ENCODE results near the gene CIDEC. TPM values are rescaled to one million over a fixed set of nuclear protein-coding genes. Genes with fewer than 3 reads are reported as not detected.

Gene CIDEC
- total and polyA plus RNA-seq, 2 experiments from 2014 or later: not detected

DNA sequence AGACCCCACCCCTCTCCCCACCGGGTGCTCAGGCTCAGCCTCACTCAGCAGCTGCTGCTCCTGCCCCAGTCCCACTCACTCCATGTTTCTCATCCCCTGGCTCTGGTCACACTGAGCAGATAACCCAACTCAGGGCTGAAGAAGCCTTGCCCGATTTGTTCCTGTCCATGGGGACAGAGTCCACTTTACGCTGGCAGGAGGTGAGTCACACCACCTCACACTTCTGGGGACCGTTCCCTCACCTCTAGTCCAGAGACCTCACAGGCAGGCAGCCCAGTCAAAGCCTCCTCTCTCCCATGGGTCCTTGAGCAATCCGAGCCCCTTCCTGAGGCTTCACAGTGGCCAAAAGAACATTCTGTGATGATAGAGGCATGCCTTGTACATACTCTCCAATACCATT lies 1.4 kb downstream of the CIDEC start:
- H3K9me3 Mint-ChIP-seq: no peaks in the 10 kb centered on the region
- no peak overlapping the region for H2AFZ ChIP-seq
- H3K36me3 ChIP-seq (ENCODE audit: insufficient read depth): no peaks in the 10 kb centered on the region
- H3K4me1 ChIP-seq (ENCODE audit: insufficient read depth): no peaks in the 10 kb centered on the region
- no peaks in the 10 kb centered on the region for H4K20me1 ChIP-seq (replicated peaks; ENCODE audit: insufficient read depth)
- DNase-seq (ENCODE audit: low spot score) (no peak), ATAC-seq (no peak)
- H3K4me3 Mint-ChIP-seq: no peak overlapping the region
- no peaks in the 10 kb centered on the region for H3K27me3 ChIP-seq (ENCODE audit: insufficient read depth)
- H3K27me3 Mint-ChIP-seq (ENCODE audit: insufficient read depth, low read depth, poor library complexity): peaks cover 2% of the 10 kb centered on the region
- TF ChIP-seq, protein P1, sequence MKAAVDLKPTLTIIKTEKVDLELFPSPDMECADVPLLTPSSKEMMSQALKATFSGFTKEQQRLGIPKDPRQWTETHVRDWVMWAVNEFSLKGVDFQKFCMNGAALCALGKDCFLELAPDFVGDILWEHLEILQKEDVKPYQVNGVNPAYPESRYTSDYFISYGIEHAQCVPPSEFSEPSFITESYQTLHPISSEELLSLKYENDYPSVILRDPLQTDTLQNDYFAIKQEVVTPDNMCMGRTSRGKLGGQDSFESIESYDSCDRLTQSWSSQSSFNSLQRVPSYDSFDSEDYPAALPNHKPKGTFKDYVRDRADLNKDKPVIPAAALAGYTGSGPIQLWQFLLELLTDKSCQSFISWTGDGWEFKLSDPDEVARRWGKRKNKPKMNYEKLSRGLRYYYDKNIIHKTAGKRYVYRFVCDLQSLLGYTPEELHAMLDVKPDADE (IDR thresholded peaks at IDR 0.05): no peak
- TF ChIP-seq EZH2phosphoT487 (IDR thresholded peaks at IDR 0.05; ENCODE audit: unreplicated experiment) (no peak), JUNB (IDR thresholded peaks at IDR 0.05; ENCODE audit: unreplicated experiment) (no peak), ZNF331 (CRISPR knock-in tag; IDR thresholded peaks at IDR 0.05; ENCODE audit: low read depth) (no peak), NANOG (IDR thresholded peaks at IDR 0.05; ENCODE audit: borderline replicate concordance) (no peak), CREB1 (CRISPR knock-in tag; IDR thresholded peaks at IDR 0.05; ENCODE audit: low read depth) (no peak)
- TF ChIP-seq, protein P2, sequence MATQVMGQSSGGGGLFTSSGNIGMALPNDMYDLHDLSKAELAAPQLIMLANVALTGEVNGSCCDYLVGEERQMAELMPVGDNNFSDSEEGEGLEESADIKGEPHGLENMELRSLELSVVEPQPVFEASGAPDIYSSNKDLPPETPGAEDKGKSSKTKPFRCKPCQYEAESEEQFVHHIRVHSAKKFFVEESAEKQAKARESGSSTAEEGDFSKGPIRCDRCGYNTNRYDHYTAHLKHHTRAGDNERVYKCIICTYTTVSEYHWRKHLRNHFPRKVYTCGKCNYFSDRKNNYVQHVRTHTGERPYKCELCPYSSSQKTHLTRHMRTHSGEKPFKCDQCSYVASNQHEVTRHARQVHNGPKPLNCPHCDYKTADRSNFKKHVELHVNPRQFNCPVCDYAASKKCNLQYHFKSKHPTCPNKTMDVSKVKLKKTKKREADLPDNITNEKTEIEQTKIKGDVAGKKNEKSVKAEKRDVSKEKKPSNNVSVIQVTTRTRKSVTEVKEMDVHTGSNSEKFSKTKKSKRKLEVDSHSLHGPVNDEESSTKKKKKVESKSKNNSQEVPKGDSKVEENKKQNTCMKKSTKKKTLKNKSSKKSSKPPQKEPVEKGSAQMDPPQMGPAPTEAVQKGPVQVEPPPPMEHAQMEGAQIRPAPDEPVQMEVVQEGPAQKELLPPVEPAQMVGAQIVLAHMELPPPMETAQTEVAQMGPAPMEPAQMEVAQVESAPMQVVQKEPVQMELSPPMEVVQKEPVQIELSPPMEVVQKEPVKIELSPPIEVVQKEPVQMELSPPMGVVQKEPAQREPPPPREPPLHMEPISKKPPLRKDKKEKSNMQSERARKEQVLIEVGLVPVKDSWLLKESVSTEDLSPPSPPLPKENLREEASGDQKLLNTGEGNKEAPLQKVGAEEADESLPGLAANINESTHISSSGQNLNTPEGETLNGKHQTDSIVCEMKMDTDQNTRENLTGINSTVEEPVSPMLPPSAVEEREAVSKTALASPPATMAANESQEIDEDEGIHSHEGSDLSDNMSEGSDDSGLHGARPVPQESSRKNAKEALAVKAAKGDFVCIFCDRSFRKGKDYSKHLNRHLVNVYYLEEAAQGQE (IDR thresholded peaks at IDR 0.05; ENCODE audit: unreplicated experiment): no peak
- TF ChIP-seq, protein P3, sequence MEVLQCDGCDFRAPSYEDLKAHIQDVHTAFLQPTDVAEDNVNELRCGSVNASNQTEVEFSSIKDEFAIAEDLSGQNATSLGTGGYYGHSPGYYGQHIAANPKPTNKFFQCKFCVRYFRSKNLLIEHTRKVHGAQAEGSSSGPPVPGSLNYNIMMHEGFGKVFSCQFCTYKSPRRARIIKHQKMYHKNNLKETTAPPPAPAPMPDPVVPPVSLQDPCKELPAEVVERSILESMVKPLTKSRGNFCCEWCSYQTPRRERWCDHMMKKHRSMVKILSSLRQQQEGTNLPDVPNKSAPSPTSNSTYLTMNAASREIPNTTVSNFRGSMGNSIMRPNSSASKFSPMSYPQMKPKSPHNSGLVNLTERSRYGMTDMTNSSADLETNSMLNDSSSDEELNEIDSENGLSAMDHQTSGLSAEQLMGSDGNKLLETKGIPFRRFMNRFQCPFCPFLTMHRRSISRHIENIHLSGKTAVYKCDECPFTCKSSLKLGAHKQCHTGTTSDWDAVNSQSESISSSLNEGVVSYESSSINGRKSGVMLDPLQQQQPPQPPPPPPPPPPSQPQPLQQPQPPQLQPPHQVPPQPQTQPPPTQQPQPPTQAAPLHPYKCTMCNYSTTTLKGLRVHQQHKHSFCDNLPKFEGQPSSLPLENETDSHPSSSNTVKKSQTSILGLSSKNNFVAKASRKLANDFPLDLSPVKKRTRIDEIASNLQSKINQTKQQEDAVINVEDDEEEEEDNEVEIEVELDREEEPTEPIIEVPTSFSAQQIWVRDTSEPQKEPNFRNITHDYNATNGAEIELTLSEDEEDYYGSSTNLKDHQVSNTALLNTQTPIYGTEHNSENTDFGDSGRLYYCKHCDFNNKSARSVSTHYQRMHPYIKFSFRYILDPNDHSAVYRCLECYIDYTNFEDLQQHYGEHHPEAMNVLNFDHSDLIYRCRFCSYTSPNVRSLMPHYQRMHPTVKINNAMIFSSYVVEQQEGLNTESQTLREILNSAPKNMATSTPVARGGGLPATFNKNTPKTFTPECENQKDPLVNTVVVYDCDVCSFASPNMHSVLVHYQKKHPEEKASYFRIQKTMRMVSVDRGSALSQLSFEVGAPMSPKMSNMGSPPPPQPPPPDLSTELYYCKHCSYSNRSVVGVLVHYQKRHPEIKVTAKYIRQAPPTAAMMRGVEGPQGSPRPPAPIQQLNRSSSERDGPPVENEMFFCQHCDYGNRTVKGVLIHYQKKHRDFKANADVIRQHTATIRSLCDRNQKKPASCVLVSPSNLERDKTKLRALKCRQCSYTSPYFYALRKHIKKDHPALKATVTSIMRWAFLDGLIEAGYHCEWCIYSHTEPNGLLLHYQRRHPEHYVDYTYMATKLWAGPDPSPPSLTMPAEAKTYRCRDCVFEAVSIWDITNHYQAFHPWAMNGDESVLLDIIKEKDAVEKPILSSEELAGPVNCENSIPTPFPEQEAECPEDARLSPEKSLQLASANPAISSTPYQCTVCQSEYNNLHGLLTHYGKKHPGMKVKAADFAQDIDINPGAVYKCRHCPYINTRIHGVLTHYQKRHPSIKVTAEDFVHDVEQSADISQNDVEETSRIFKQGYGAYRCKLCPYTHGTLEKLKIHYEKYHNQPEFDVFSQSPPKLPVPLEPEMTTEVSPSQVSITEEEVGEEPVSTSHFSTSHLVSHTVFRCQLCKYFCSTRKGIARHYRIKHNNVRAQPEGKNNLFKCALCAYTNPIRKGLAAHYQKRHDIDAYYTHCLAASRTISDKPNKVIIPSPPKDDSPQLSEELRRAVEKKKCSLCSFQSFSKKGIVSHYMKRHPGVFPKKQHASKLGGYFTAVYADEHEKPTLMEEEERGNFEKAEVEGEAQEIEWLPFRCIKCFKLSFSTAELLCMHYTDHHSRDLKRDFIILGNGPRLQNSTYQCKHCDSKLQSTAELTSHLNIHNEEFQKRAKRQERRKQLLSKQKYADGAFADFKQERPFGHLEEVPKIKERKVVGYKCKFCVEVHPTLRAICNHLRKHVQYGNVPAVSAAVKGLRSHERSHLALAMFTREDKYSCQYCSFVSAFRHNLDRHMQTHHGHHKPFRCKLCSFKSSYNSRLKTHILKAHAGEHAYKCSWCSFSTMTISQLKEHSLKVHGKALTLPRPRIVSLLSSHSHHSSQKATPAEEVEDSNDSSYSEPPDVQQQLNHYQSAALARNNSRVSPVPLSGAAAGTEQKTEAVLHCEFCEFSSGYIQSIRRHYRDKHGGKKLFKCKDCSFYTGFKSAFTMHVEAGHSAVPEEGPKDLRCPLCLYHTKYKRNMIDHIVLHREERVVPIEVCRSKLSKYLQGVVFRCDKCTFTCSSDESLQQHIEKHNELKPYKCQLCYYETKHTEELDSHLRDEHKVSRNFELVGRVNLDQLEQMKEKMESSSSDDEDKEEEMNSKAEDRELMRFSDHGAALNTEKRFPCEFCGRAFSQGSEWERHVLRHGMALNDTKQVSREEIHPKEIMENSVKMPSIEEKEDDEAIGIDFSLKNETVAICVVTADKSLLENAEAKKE (CRISPR knock-in tag; IDR thresholded peaks at IDR 0.05): no peak
- H3K27ac ChIP-seq (ENCODE audit: low read depth): no peak overlapping the region
- no peak overlapping the region for H3K4me3 ChIP-seq
- no peaks in the 10 kb centered on the region for H3K79me2 ChIP-seq (replicated peaks; ENCODE audit: insufficient read depth)
- H3K36me3 Mint-ChIP-seq (ENCODE audit: low read depth): no peaks in the 10 kb centered on the region
- no peaks in the 10 kb centered on the region for H3K9me2 ChIP-seq (ENCODE audit: insufficient read depth)
- no peak overlapping the region for H3K27ac Mint-ChIP-seq
- no peaks in the 10 kb centered on the region for H3F3A ChIP-seq (replicated peaks; ENCODE audit: low read depth)
- H3K4me2 ChIP-seq: no peak overlapping the region
- 0 out of 3 replicates have a peak, but pooled peaks cover 3% of the 10 kb centered on the region for H3K4me1 Mint-ChIP-seq

Data from GM23338 (cell line).